OCI-LY1 (cell line): ENCODE data around the gene COL26A1.

Experiments
- H2AFZ ChIP-seq: fragments of 200-600 bp; sonication (generic), shearing (Covaris generic); 2 replicates; pipeline ENCODE4 v1.6.0; 2014; ENCODE audit warnings: antibody characterized with exemption, mild to moderate bottlenecking, low read length
- H3F3A ChIP-seq: fragments of 200-600 bp; sonication (generic), shearing (Covaris generic); 2 replicates; pipeline ENCODE4 v1.6.0; 2014; ENCODE audit warnings: mild to moderate bottlenecking, antibody characterized with exemption, low read length, moderate library complexity; ENCODE audit not compliant: insufficient read depth
- H3K27ac ChIP-seq: fragments of 200-600 bp; sonication (generic); 2 replicates; pipeline ENCODE4 v1.5.1; 2014; ENCODE audit warnings: low read length, mixed run types, mild to moderate bottlenecking, low read depth; ENCODE audit not compliant: poor library complexity, severe bottlenecking
- H3K27me3 ChIP-seq: fragments of 200-600 bp; sonication (generic); 2 replicates; pipeline ENCODE4 v1.6.0; 2014; ENCODE audit warnings: antibody characterized with exemption, mild to moderate bottlenecking, low read length, moderate library complexity; ENCODE audit not compliant: insufficient read depth
- H3K36me3 ChIP-seq: fragments of 200-600 bp; sonication (generic); 2 replicates; pipeline ENCODE4 v1.6.1; 2014; ENCODE audit warnings: mild to moderate bottlenecking, antibody characterized with exemption, low read length, moderate library complexity, mixed read lengths; ENCODE audit not compliant: insufficient read depth
- H3K4me1 ChIP-seq: fragments of 200-600 bp; sonication (generic); 2 replicates; pipeline ENCODE4 v1.5.1; 2014; ENCODE audit warnings: mild to moderate bottlenecking, low read length, moderate library complexity; ENCODE audit not compliant: insufficient read depth, severe bottlenecking
- H3K4me2 ChIP-seq: fragments of 200-600 bp; sonication (generic), shearing (Covaris generic); 2 replicates; pipeline ENCODE4 v1.6.1; 2014; ENCODE audit warnings: low read length
- H3K4me3 ChIP-seq: fragments of 200-600 bp; sonication (generic); 2 replicates; pipeline ENCODE4 v1.5.1; 2014; ENCODE audit warnings: low read length, low read depth, mild to moderate bottlenecking, mixed read lengths; ENCODE audit not compliant: poor library complexity, severe bottlenecking
- H3K79me2 ChIP-seq: fragments of 200-600 bp; shearing (Covaris generic); 2 replicates; pipeline ENCODE4 v1.6.1; 2016; ENCODE audit warnings: mixed run types, low read length, mixed read lengths; ENCODE audit not compliant: insufficient read depth
- H3K9ac ChIP-seq: fragments of 200-600 bp; sonication (generic), shearing (Covaris generic); 2 replicates; pipeline ENCODE4 v1.6.1; 2014; ENCODE audit warnings: mild to moderate bottlenecking, low read length, mixed read lengths
- H3K9me2 ChIP-seq: fragments of 200-600 bp; sonication (generic), shearing (Covaris generic); 2 replicates; pipeline ENCODE4 v1.6.1; 2014; ENCODE audit warnings: low read depth, mild to moderate bottlenecking, low read length, mixed read lengths
- H3K9me3 ChIP-seq: fragments of 200-600 bp; shearing (Covaris generic); 2 replicates; pipeline ENCODE4 v1.6.1; 2014; ENCODE audit warnings: low read length, mixed read lengths
- H4K20me1 ChIP-seq: fragments of 200-600 bp; sonication (generic), shearing (Covaris generic); 2 replicates; pipeline ENCODE4 v1.6.0; 2016; ENCODE audit warnings: mild to moderate bottlenecking, low read length; ENCODE audit not compliant: insufficient read depth
- CTCF ChIP-seq: fragments of 200-600 bp; sonication (generic), shearing (Covaris generic); IDR thresholded peaks from 2 replicates; pipeline ENCODE4 v1.5.1; 2017; ENCODE audit warnings: mild to moderate bottlenecking, antibody characterized with exemption, low read length, moderate library complexity, mixed read lengths
- EZH2 ChIP-seq: fragments of 200-600 bp; sonication (generic), shearing (Covaris generic); IDR thresholded peaks from 2 replicates; pipeline ENCODE4 v1.8.0; 2017; ENCODE audit warnings: borderline replicate concordance, mixed run types, mild to moderate bottlenecking, antibody characterized with exemption, low read length, moderate library complexity, mixed read lengths

COL26A1 gene

GRCh38 chr7:101401390-101402080, 38.9 kb downstream of the COL26A1 start:
- Histone ChIP-seq H3K9me2 (no peaks in the 10 kb centered on the region), H3K9me3 (no peaks in the 10 kb centered on the region), H3K9ac (no peak overlapping the region), H3F3A (no peaks in the 10 kb centered on the region), H3K4me2 (no peak overlapping the region), H3K36me3 (no peaks in the 10 kb centered on the region), H3K27me3 (no peaks in the 10 kb centered on the region; the same call in 1 of the 2 replicates), H3K27ac (no peak overlapping the region), H3K79me2 (no peaks in the 10 kb centered on the region), H4K20me1 (no peaks in the 10 kb centered on the region), H2AFZ (no peak overlapping the region), H3K4me3 (no peak overlapping the region), H3K4me1 (no peaks in the 10 kb centered on the region)
- TF ChIP-seq EZH2 (no peak), CTCF (no peak)

- no peak for TF ChIP-seq CTCF
- H3K27ac ChIP-seq: no peak overlapping the region
- no peaks in the 10 kb centered on the region for H3K9me3 ChIP-seq
- no peaks in the 10 kb centered on the region; the same call in 1 of the 2 replicates for H3K27me3 ChIP-seq
- H3K79me2 ChIP-seq: no peaks in the 10 kb centered on the region
- no peaks in the 10 kb centered on the region for H3K4me1 ChIP-seq
- H3K9me2 ChIP-seq: no peaks in the 10 kb centered on the region
- no peak overlapping the region for H3K4me2 ChIP-seq
- no peak overlapping the region for H3K9ac ChIP-seq
- H4K20me1 ChIP-seq: no peaks in the 10 kb centered on the region
- H3K36me3 ChIP-seq: no peaks in the 10 kb centered on the region
- no peak overlapping the region for H2AFZ ChIP-seq
- no peaks in the 10 kb centered on the region for H3F3A ChIP-seq
- H3K4me3 ChIP-seq: no peak overlapping the region
Measured at GRCh38 chr7:101402081-101402779, 39.6 kb downstream of the COL26A1 start.

- Histone ChIP-seq H4K20me1 (no peaks in the 10 kb centered on the region), H3K4me3 (no peak overlapping the region), H3F3A (no peaks in the 10 kb centered on the region), H2AFZ (no peak overlapping the region), H3K4me1 (no peaks in the 10 kb centered on the region), H3K79me2 (no peaks in the 10 kb centered on the region), H3K27me3 (no peaks in the 10 kb centered on the region; the same call in 1 of the 2 replicates), H3K27ac (no peak overlapping the region), H3K9me3 (no peaks in the 10 kb centered on the region), H3K36me3 (no peaks in the 10 kb centered on the region; the same call in 1 of the 2 replicates), H3K9me2 (no peaks in the 10 kb centered on the region), H3K9ac (no peak overlapping the region), H3K4me2 (no peak overlapping the region)
- TF ChIP-seq CTCF (no peak), EZH2 (no peak)
Measured at GRCh38 chr7:101402835-101403234, 40.2 kb downstream of the COL26A1 start.
